IgD-negative memory B cell (primary cell): ENCODE data around the gene CLIP2. TPM values are rescaled to one million over a fixed set of nuclear protein-coding genes. Genes with fewer than 3 reads are reported as not detected.
"Not testable (repeated sequence)": the region's sequence is repeated elsewhere in the genome, so short reads cannot be mapped to it uniquely, and the experiment has no call there.

Source experiments
- H3K27ac Mint-ChIP-seq, 3 donors: one replicate each; pipeline ENCODE4 v1.8.0; 2020 to 2022; ENCODE audit warnings: mild to moderate bottlenecking in 3 of 3, mixed read lengths in 3 of 3, moderate library complexity in 1 of 3
- H3K27me3 Mint-ChIP-seq: one replicate; pipeline ENCODE4 v1.8.0; 2021; ENCODE audit warnings: mixed read lengths
- H3K36me3 Mint-ChIP-seq: one replicate; pipeline ENCODE4 v1.8.0; 2020; ENCODE audit warnings: mild to moderate bottlenecking, mixed read lengths
- H3K4me1 Mint-ChIP-seq, 3 donors: one replicate each; pipeline ENCODE4 v1.8.0; 2020 to 2022; ENCODE audit warnings: mixed read lengths in 3 of 3, mild to moderate bottlenecking in 1 of 3
- H3K4me3 Mint-ChIP-seq, 4 donors: one replicate each; pipeline ENCODE4 v1.8.0; 2020 to 2022; ENCODE audit warnings: mild to moderate bottlenecking in 4 of 4, mixed read lengths in 4 of 4, moderate library complexity in 3 of 4
- H3K9me3 Mint-ChIP-seq, 3 donors: one replicate each; pipeline ENCODE4 v1.8.0; 2020 to 2021; ENCODE audit warnings: mixed read lengths in 3 of 3, mild to moderate bottlenecking in 1 of 3
- polyA plus RNA-seq: library from polyadenylated mRNA; unstranded; fragments of 300-500 nt; fragmentation: Illumina TruSeq; gene quantifications from one replicate; pipeline ENCODE4 v1.2.3, GENCODE V29; 2021

The CLIP2 gene
- polyA plus RNA-seq, 1 donor from 2014 or later = 7.1 TPM

- Mint-ChIP-seq H3K27me3 (no peaks in the 10 kb centered on the region), H3K4me1 (peaks cover 0 to 6% (median 0%) of the 10 kb centered on the region in 3 donors), H3K4me3 (no peak overlapping the region), H3K9me3 (no peaks in the 10 kb centered on the region), H3K36me3 (no peaks in the 10 kb centered on the region), H3K27ac (peak overlapping the region in 1 of 3 donors; percentile 62)
These were observed 128.3 kb downstream of the CLIP2 start for GRCh38 chr7:74417419-74417971.

- Mint-ChIP-seq H3K4me3 (no peak overlapping the region), H3K27me3 (no peaks in the 10 kb centered on the region), H3K9me3 (no peaks in the 10 kb centered on the region), H3K27ac (peak overlapping the region in 2 of 3 donors; percentile 24 to 62), H3K4me1 (peaks cover 0 to 6% (median 0%) of the 10 kb centered on the region in 3 donors), H3K36me3 (no peaks in the 10 kb centered on the region)
These were observed 128.9 kb downstream of the CLIP2 start for GRCh38 chr7:74418076-74418475.

GRCh38 chr7:74418538-74418937 is 129.3 kb downstream of the CLIP2 start:
- Mint-ChIP-seq H3K4me1 (peaks cover 0 to 6% (median 0%) of the 10 kb centered on the region in 3 donors), H3K27me3 (no peaks in the 10 kb centered on the region), H3K27ac (no peak overlapping the region), H3K36me3 (no peaks in the 10 kb centered on the region), H3K4me3 (no peak overlapping the region), H3K9me3 (no peaks in the 10 kb centered on the region)

- not testable (repeated sequence) for H3K27me3 Mint-ChIP-seq, H3K27ac Mint-ChIP-seq, H3K36me3 Mint-ChIP-seq, H3K9me3 Mint-ChIP-seq, H3K4me1 Mint-ChIP-seq
- H3K4me3 Mint-ChIP-seq = peak overlapping the region in 1 of 4 donors; percentile 20
These were observed 130.0 kb downstream of the CLIP2 start for GRCh38 chr7:74419232-74419631.

GRCh38 chr7:74420006-74420405 is 130.8 kb downstream of the CLIP2 start:
- H3K36me3 Mint-ChIP-seq = no peaks in the 10 kb centered on the region

GRCh38 chr7:74424291-74424880 is 135.2 kb downstream of the CLIP2 start:
- no peak overlapping the region for H3K4me3 Mint-ChIP-seq
- no peak overlapping the region for H3K27ac Mint-ChIP-seq
- no peaks in the 10 kb centered on the region for H3K9me3 Mint-ChIP-seq
- H3K36me3 Mint-ChIP-seq = no peaks in the 10 kb centered on the region
- H3K27me3 Mint-ChIP-seq = no peaks in the 10 kb centered on the region
- H3K4me1 Mint-ChIP-seq = peaks cover 0 to 6% (median 0%) of the 10 kb centered on the region in 3 donors

More at GRCh38 chr7:74420006-74420405, 130.8 kb downstream of the CLIP2 start:
- Mint-ChIP-seq H3K27me3 (no peaks in the 10 kb centered on the region), H3K4me3 (no peak overlapping the region), H3K4me1 (peaks cover 0 to 6% (median 0%) of the 10 kb centered on the region in 3 donors), H3K27ac (no peak overlapping the region), H3K9me3 (no peaks in the 10 kb centered on the region)

- peaks cover 1% of the 10 kb centered on the region for H3K27me3 Mint-ChIP-seq
- H3K27ac Mint-ChIP-seq = no peak overlapping the region
- H3K4me1 Mint-ChIP-seq = no peaks in the 10 kb centered on the region
- no peak overlapping the region for H3K4me3 Mint-ChIP-seq
- H3K36me3 Mint-ChIP-seq = no peaks in the 10 kb centered on the region
- H3K9me3 Mint-ChIP-seq = no peaks in the 10 kb centered on the region
These were observed 138.8 kb downstream of the CLIP2 start for GRCh38 chr7:74428023-74428422.

GRCh38 chr7:74429153-74429747 is 140.0 kb downstream of the CLIP2 start:
- H3K36me3 Mint-ChIP-seq = no peaks in the 10 kb centered on the region
- no peak overlapping the region for H3K4me3 Mint-ChIP-seq
- H3K9me3 Mint-ChIP-seq = no peaks in the 10 kb centered on the region
- H3K27ac Mint-ChIP-seq = no peak overlapping the region
- no peaks in the 10 kb centered on the region for H3K4me1 Mint-ChIP-seq
- H3K27me3 Mint-ChIP-seq = peaks cover 1% of the 10 kb centered on the region

GRCh38 chr7:74430409-74430808 is 141.2 kb downstream of the CLIP2 start:
- not testable (repeated sequence) for H3K4me3 Mint-ChIP-seq, H3K36me3 Mint-ChIP-seq, H3K27me3 Mint-ChIP-seq, H3K9me3 Mint-ChIP-seq, H3K4me1 Mint-ChIP-seq, H3K27ac Mint-ChIP-seq

- Mint-ChIP-seq H3K27ac (no peak overlapping the region), H3K36me3 (no peaks in the 10 kb centered on the region), H3K4me3 (no peak overlapping the region), H3K27me3 (peaks cover 1% of the 10 kb centered on the region), H3K9me3 (no peaks in the 10 kb centered on the region), H3K4me1 (no peaks in the 10 kb centered on the region)
These were observed 141.8 kb downstream of the CLIP2 start for GRCh38 chr7:74430961-74431466.

- H3K27ac Mint-ChIP-seq, H3K27me3 Mint-ChIP-seq, H3K9me3 Mint-ChIP-seq, H3K36me3 Mint-ChIP-seq, H3K4me3 Mint-ChIP-seq, H3K4me1 Mint-ChIP-seq: not testable (repeated sequence)
These were observed 148.0 kb downstream of the CLIP2 start for GRCh38 chr7:74437291-74437571.

- peaks cover 0 to 8% (median 4%) of the 10 kb centered on the region in 3 donors for H3K9me3 Mint-ChIP-seq
- peaks cover 5% of the 10 kb centered on the region for H3K27me3 Mint-ChIP-seq
- peaks cover 1% of the 10 kb centered on the region for H3K36me3 Mint-ChIP-seq
- H3K4me1 Mint-ChIP-seq = no peaks in the 10 kb centered on the region
- H3K27ac Mint-ChIP-seq = no peak overlapping the region
- no peak overlapping the region for H3K4me3 Mint-ChIP-seq
These were observed 149.1 kb downstream of the CLIP2 start for GRCh38 chr7:74438327-74438726.

- Mint-ChIP-seq H3K9me3 (peaks cover 0 to 8% (median 4%) of the 10 kb centered on the region in 3 donors), H3K4me3 (no peak overlapping the region), H3K27ac (peak overlapping the region in 1 of 3 donors; percentile 67), H3K36me3 (peaks cover 1% of the 10 kb centered on the region), H3K4me1 (peaks cover 0 to 1% (median 0%) of the 10 kb centered on the region in 3 donors), H3K27me3 (peaks cover 6% of the 10 kb centered on the region)
These were observed 150.3 kb downstream of the CLIP2 start for GRCh38 chr7:74439541-74439940.

- H3K9me3 Mint-ChIP-seq, H3K27me3 Mint-ChIP-seq, H3K4me3 Mint-ChIP-seq, H3K36me3 Mint-ChIP-seq, H3K4me1 Mint-ChIP-seq: not testable (repeated sequence)
- peak overlapping the region in 1 of 3 donors; percentile 67 for H3K27ac Mint-ChIP-seq
These were observed 150.9 kb downstream of the CLIP2 start for GRCh38 chr7:74440143-74440542.

- peaks cover 0 to 5% (median 4%) of the 10 kb centered on the region in 3 donors for H3K9me3 Mint-ChIP-seq
- H3K36me3 Mint-ChIP-seq = peaks cover 1% of the 10 kb centered on the region
- H3K27ac Mint-ChIP-seq = no peak overlapping the region
- H3K27me3 Mint-ChIP-seq = peaks cover 5% of the 10 kb centered on the region
- H3K4me1 Mint-ChIP-seq = peaks cover 0 to 1% (median 0%) of the 10 kb centered on the region in 3 donors
- peak overlapping the region in 1 of 4 donors; percentile 28 for H3K4me3 Mint-ChIP-seq
These were observed 152.6 kb downstream of the CLIP2 start for GRCh38 chr7:74441801-74442200.
